ENCODE results near the gene ASTE1.
"Not testable (repeated sequence)": the region's sequence is repeated elsewhere in the genome, so short reads cannot be mapped to it uniquely, and the experiment has no call there.

The ASTE1 gene, protein sequence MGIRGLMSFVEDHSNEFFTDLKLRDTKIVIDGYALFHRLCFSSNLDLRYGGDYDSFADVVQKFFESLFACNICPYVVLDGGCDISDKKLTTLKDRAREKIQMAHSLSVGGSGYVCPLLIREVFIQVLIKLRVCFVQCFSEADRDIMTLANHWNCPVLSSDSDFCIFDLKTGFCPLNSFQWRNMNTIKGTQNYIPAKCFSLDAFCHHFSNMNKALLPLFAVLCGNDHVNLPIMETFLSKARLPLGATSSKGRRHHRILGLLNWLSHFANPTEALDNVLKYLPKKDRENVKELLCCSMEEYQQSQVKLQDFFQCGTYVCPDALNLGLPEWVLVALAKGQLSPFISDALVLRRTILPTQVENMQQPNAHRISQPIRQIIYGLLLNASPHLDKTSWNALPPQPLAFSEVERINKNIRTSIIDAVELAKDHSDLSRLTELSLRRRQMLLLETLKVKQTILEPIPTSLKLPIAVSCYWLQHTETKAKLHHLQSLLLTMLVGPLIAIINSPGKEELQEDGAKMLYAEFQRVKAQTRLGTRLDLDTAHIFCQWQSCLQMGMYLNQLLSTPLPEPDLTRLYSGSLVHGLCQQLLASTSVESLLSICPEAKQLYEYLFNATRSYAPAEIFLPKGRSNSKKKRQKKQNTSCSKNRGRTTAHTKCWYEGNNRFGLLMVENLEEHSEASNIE

GRCh38 chr3:131026321-131027151 is at the start of gene ASTE1, which contains the start of gene NEK11:
Gene ASTE1 (minus strand): TSS chr3:131026825. CDS start chr3:131025306, 1,519 bp downstream.
Gene NEK11 (plus strand): TSS chr3:131026877. CDS start chr3:131029709, 2,832 bp downstream.
- peak; percentile 72 for DNase-seq

- no peak for DNase-seq
Measured at GRCh38 chr3:131075632-131076328, 49.2 kb upstream of the ASTE1 start.

DNA sequence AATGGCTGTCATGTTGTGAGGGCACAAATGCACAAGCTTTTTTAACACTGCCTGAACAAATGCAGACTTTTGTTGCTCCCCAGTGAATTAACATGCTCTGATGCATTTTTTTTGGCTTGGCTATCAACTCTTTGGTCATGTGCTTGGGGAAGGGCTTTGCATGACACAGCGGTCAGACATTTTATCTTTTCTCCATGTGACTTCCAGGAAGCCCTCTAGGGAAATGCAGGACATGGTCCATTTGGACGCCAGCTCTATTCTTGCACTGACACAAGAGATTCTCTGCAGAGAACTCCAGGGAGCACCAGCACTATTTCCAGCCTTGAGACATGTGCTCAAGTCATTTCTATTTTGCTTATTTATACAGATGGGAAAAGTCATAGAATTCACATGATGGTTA is 46.2 kb upstream of the ASTE1 start:
- no peak for DNase-seq

DNA sequence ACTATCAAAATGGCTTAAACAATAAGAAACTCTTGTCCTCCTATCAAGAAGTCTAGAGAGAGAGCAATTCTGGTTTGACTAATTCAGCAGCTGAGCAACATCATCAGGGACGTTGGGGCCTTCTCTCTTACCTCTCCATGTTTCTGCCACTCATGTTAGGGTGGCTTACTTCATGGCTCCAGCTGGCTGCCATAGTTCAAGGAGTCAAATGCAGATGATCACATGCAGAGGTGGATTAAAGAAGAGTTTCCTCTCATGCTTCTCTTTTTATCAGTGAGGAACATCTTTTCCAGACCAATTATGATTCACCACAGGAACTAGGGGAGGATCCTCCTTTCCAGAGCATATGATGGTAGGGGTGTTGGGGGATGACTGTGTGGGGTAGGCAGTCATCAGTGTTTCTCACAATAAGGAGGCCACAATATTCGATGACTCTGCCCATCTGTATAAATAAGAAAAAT is 45.5 kb upstream of the ASTE1 start:
- no peak for DNase-seq

GRCh38 chr3:131067983-131068382 is 41.4 kb upstream of the ASTE1 start:
- DNase-seq: no peak

- DNase-seq: no peak
Measured at GRCh38 chr3:131053043-131053859, 26.6 kb upstream of the ASTE1 start.

- DNase-seq: no peak
Measured at GRCh38 chr3:131050001-131050400, 23.4 kb upstream of the ASTE1 start.

- DNase-seq: no peak
Measured at GRCh38 chr3:131048030-131048429, 21.4 kb upstream of the ASTE1 start.

DNA sequence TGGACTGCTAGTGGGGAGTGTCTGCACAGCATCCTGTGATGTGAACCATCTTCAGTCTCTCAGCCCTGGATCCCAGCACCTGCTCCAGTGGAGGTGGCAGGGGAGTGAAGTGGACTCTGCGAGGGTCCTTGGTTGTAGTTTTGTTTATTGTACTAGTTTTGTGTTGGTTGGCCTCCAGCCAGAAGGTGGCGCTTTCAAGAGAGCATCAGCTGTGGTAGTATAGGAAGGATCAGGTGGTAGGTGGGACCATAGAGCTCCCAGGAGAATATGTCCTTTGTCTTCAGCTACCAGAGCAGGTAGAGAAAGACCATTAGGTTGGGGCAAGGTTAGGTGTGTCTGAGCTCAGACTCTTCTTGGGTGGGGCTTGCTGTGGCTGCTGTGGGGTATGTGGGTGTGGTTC is 21.0 kb upstream of the ASTE1 start:
- no peak for DNase-seq

DNA sequence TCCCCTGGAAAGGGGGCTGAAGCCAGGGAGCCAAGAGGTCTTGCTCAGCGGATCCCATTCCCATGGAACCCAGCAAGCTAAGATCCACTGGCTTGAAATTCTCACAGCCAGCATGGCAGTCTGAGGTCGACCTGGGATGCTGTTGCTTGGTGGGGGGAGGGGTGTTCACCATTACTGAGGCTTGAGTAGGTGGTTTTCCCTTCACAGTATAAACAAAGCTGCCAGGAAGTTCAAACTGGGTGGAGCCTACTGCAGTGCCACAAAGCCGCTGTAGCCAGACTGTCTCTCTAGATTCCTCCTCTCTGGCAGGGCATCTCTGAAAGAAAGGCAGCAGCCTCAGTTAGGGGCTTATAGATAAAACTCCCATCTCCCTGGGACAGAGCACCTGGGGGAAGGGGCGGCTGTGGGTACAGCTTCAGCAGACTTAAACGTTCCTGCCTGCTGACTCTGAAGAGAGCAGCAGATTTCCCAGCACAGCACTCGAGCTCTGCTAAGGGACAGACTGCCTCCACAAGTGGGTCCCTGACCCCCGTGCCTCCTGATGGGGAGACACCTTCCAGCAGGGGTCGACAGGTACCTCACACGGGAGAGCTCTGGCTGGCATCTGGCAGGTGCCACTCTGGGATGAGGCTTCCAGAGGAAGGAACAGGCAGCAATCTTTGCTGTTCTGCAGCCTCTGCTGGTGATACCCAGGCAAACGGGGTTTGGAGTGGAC is 15.8 kb upstream of the ASTE1 start:
- not testable (repeated sequence) for DNase-seq

- DNase-seq: no peak
Measured at GRCh38 chr3:131038326-131038725, 11.7 kb upstream of the ASTE1 start.

- no peak for DNase-seq
Measured at GRCh38 chr3:131036986-131037385, 10.4 kb upstream of the ASTE1 start.

DNA sequence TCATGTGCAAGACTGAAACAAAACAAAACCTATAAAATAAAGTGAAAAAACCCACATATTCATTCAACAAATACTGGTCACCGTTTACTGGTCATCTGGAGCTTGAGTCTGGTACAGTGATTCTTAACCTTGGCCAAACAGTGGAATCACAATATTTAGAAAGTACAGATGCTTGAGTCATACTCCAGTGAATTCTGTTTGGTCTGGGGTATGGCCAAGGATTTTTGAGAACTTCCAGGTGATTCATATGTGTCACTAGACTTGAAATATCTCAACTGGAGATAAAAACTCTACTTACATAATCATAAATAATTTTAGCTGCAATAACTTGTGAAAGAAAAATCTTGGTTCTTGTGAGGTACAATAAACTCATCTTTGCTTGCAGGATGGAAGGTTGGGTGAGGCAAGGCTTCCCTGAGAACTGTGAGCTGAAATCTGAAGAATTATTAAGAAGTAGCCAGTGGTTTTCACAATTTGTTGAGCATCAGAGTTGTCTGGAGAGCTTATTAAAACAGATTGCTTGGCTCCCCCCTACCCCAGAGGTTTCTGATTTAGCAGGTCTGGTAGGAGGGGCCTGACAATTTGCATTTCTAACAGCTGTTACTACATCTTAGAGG is 9.7 kb upstream of the ASTE1 start:
- no peak for DNase-seq

DNA sequence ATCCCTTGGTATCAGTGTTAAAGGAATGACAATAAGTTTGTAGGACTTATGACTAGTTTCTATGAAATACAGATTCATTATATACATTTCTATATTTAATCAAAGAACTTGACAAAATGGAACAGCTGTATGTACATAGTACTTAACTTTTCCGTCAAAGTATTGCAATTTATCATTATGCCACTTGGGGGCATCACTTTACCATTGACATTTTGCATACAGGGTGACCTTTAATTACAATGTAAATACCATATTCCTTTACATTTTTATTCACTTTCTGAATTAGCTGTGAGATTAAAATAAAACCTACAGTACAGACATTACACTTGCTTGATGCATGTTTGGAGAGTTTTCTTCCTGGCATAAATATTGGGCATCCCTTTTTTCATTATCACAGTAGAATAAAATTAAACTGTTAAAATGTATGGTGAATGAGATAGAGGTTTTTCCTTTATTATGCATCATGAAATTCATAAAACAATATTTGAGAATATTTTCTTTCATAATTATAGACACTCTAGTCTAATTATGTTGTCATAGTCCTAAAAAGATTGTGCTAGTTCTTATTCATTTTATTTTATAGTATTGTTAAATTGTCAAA is 7.0 kb upstream of the ASTE1 start:
- DNase-seq: peak; percentile 52

- DNase-seq: no peak
Measured at GRCh38 chr3:131031660-131032059, 5.0 kb upstream of the ASTE1 start.

GRCh38 chr3:131028844-131029243 is 2.2 kb upstream of the ASTE1 start:
- no peak for DNase-seq

DNA sequence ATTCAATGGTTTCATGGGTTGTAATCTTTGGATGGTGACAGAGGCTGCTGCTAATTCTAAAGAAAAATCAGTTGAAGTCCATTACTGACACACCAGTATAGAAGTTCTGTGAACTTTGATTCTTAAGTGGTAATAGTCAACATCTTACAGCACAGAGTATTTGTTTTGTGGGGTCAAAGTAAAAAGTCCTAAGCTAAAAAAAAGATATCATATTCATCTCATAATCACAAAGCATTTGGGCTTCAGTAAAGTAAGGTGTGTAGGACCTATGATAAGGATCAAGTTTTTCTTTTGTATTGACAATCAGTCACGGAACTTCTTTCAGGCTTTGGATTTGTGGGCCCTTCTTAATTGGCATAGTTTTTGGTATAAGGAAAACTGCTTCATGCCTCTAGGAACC is 1.1 kb downstream of the ASTE1 start:
- DNase-seq: no peak

- no peak for DNase-seq
Measured at GRCh38 chr3:131020122-131020693, 6.4 kb downstream of the ASTE1 start.

GRCh38 chr3:131018970-131019369 is 7.7 kb downstream of the ASTE1 start:
- DNase-seq: no peak

- no peak for DNase-seq
Measured at GRCh38 chr3:131009698-131010097, 16.9 kb downstream of the ASTE1 start.
